HUES6 (cell line): Measurements from ENCODE around the gene HS6ST2.

ENCODE experiments used
- H3K27ac ChIP-seq: 2 replicates; pipeline ENCODE4 v1.7.0; 2013; ENCODE audit warnings: low read depth, mild to moderate bottlenecking, low read length, inconsistent platforms
- H3K27me3 ChIP-seq: 2 replicates; pipeline ENCODE4 v1.6.1; 2013; ENCODE audit warnings: low read length; ENCODE audit not compliant: control insufficient read depth, insufficient read depth
- H3K36me3 ChIP-seq: 2 replicates; pipeline ENCODE4 v1.6.1; 2013; ENCODE audit warnings: low read length; ENCODE audit not compliant: control insufficient read depth, insufficient read depth
- H3K4me1 ChIP-seq: 2 replicates; pipeline ENCODE4 v1.6.1; 2013; ENCODE audit warnings: low read length; ENCODE audit not compliant: control insufficient read depth, insufficient read depth
- H3K4me3 ChIP-seq: 2 replicates; pipeline ENCODE4 v1.5.1; 2013; ENCODE audit warnings: low read depth, low read length
- H3K9ac ChIP-seq: one replicate; pipeline ENCODE4 v1.6.1; 2013; ENCODE audit warnings: mild to moderate bottlenecking, low read length
- H3K9me3 ChIP-seq: 2 replicates; pipeline ENCODE4 v1.6.1; 2013; ENCODE audit warnings: low read depth, low read length; ENCODE audit not compliant: control insufficient read depth, insufficient read depth

The HS6ST2 gene

DNA sequence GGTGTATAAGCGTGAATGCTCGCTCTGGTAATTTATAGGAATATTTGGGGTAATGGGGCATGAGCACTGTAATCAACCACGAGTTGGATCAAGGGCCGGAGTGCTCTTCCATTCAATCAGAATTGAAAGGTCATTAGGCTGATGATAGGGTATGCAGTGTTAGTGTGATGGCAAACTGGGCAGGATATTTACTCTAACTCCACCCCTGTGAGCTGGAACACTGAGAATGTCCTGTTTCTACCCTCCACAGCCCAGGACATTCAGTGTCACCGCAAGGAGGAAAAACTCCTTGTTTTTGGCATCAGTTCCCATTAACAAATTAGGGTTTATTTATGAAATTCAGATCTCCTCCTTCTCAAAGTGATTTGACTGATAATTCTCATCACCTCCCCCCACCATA lies 137.8 kb downstream of the HS6ST2 start:
- Histone ChIP-seq H3K9ac (no peak overlapping the region), H3K27me3 (no peaks in the 10 kb centered on the region; the same call in 1 of the 2 replicates), H3K9me3 (no peaks in the 10 kb centered on the region), H3K4me1 (peaks cover 38% of the 10 kb centered on the region), H3K36me3 (no peaks in the 10 kb centered on the region), H3K27ac (no peak overlapping the region), H3K4me3 (no peak overlapping the region)

DNA sequence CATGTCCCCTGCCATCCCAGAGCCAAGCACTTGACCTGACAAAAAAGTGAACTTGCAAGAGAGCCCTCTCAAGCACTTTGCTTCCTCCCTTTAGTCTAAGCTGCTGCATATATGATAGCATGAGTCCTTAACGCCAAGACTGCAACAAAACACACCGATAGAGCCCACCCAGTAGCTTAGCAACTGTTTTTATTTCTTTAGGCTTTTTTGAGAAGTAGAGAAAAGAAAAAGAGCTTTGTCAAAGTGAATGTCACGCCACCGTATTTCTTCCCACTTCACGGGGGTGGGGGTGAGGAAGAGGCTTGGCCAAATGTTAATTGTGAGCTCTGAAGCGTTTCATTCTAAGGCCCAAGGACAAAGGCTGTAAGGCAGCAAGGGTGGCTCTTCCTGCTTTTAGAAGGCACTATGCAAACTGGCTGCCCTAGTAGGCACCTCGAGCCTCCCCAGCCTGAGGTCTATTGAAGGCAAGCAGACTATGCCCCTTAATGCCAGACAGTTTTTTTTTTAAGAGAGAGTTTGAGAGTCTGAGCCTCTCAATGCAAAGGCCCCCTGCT lies 138.6 kb downstream of the HS6ST2 start:
- Histone ChIP-seq H3K4me3 (no peak overlapping the region), H3K9ac (no peak overlapping the region), H3K9me3 (no peaks in the 10 kb centered on the region), H3K36me3 (no peaks in the 10 kb centered on the region), H3K27me3 (no peaks in the 10 kb centered on the region; the same call in 1 of the 2 replicates), H3K27ac (no peak overlapping the region), H3K4me1 (peaks cover 38% of the 10 kb centered on the region)

GRCh38 chrX:132818638-132819037 lies 139.8 kb downstream of the HS6ST2 start:
- H3K9ac ChIP-seq: no peak overlapping the region
- H3K36me3 ChIP-seq: no peaks in the 10 kb centered on the region
- no peaks in the 10 kb centered on the region; the same call in 1 of the 2 replicates for H3K27me3 ChIP-seq
- no peak overlapping the region for H3K27ac ChIP-seq
- no peaks in the 10 kb centered on the region for H3K9me3 ChIP-seq
- peaks cover 38% of the 10 kb centered on the region for H3K4me1 ChIP-seq
- H3K4me3 ChIP-seq: no peak overlapping the region

GRCh38 chrX:132815643-132816042 lies 142.8 kb downstream of the HS6ST2 start:
- H3K4me1 ChIP-seq: peaks cover 36% of the 10 kb centered on the region
- no peaks in the 10 kb centered on the region for H3K36me3 ChIP-seq
- H3K27ac ChIP-seq: no peak overlapping the region
- H3K9ac ChIP-seq: no peak overlapping the region
- no peak overlapping the region for H3K4me3 ChIP-seq
- H3K9me3 ChIP-seq: no peaks in the 10 kb centered on the region
- H3K27me3 ChIP-seq: no peaks in the 10 kb centered on the region; the same call in 1 of the 2 replicates

GRCh38 chrX:132810964-132811712 lies 147.3 kb downstream of the HS6ST2 start:
- Histone ChIP-seq H3K4me1 (no peaks in the 10 kb centered on the region), H3K27me3 (no peaks in the 10 kb centered on the region; the same call in 1 of the 2 replicates), H3K4me3 (no peak overlapping the region), H3K9me3 (no peaks in the 10 kb centered on the region), H3K36me3 (no peaks in the 10 kb centered on the region), H3K9ac (no peak overlapping the region), H3K27ac (no peak overlapping the region)

DNA sequence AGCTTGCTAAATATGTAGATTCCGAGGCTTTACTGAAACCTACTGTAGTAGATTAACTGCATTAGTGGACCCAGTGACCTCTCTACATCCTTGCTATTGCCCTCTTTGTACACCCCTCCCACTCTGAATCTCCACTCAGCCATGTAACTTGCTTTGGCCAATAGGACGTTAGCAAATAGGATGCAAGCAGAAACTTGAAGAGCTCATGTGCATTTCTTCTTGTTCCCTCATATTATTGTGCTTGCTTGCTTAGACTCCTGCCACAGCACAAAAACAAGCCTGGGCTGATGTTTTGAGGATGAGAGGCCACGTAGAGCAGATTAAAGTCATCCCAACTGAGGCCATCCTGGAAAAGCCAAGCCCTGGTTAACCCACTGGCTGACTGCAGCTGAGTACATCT lies 147.9 kb downstream of the HS6ST2 start:
- no peak overlapping the region for H3K9ac ChIP-seq
- H3K4me1 ChIP-seq: no peaks in the 10 kb centered on the region
- no peak overlapping the region for H3K27ac ChIP-seq
- no peak overlapping the region for H3K4me3 ChIP-seq
- H3K36me3 ChIP-seq: no peaks in the 10 kb centered on the region
- no peaks in the 10 kb centered on the region for H3K9me3 ChIP-seq
- H3K27me3 ChIP-seq: peaks cover 5% of the 10 kb centered on the region; the same call in 1 of the 2 replicates

DNA sequence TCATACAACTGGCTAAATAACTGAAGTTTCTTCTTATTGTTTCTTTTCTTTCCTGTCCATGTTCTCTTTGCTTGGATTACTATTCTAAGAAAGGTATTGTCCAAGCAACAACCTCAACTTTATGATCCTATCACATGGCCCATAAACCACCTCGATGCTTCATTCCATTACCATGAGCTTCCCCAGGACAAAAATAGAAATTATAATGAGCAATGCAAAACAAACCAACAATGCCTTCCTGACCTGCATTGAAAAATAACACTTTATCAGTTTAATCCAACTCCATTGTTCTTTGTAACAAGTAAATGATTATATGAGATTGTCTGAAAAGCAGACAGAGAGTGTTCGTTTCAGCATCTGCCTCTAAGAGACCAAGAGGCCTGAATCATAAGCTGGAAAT lies 148.8 kb downstream of the HS6ST2 start:
- Histone ChIP-seq H3K27ac (no peak overlapping the region), H3K27me3 (peaks cover 7% of the 10 kb centered on the region; the same call in 1 of the 2 replicates), H3K4me1 (no peaks in the 10 kb centered on the region), H3K36me3 (no peaks in the 10 kb centered on the region), H3K9ac (no peak overlapping the region), H3K9me3 (no peaks in the 10 kb centered on the region), H3K4me3 (no peak overlapping the region)

GRCh38 chrX:132807411-132808030 lies 150.9 kb downstream of the HS6ST2 start:
- Histone ChIP-seq H3K9me3 (no peaks in the 10 kb centered on the region), H3K4me3 (no peak overlapping the region), H3K36me3 (no peaks in the 10 kb centered on the region), H3K27me3 (peaks cover 7% of the 10 kb centered on the region; the same call in 1 of the 2 replicates), H3K4me1 (peaks cover 5% of the 10 kb centered on the region; the same call in 1 of the 2 replicates), H3K27ac (no peak overlapping the region), H3K9ac (no peak overlapping the region)

GRCh38 chrX:132802033-132802432 lies 156.4 kb downstream of the HS6ST2 start:
- Histone ChIP-seq H3K36me3 (no peaks in the 10 kb centered on the region), H3K9ac (no peak overlapping the region), H3K9me3 (peaks cover 9% of the 10 kb centered on the region), H3K27me3 (peaks cover 13% of the 10 kb centered on the region; the same call in 1 of the 2 replicates), H3K4me3 (no peak overlapping the region), H3K4me1 (peaks cover 8% of the 10 kb centered on the region; the same call in 1 of the 2 replicates), H3K27ac (no peak overlapping the region)

DNA sequence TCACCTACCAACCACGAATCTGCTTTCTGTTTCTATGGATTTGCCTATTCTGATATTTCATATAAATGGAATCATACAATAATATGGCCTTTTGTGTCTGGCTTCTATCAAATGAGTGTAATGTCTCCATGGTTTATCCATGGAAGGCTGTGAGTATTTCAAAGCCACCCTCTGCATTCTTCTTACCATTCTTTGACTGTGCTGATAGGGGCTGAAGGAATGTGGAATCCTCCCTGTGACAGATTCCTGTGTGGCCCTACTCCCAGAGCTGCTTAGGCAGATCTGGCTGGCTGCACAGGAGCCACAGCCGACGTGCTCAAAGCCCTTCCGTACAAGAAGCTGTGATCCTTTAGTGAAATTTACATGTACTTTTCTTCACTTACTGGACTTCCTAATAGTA lies 163.2 kb downstream of the HS6ST2 start:
- no peak overlapping the region for H3K27ac ChIP-seq
- peaks cover 3% of the 10 kb centered on the region; the same call in 1 of the 2 replicates for H3K27me3 ChIP-seq
- peaks cover 9% of the 10 kb centered on the region; the same call in 1 of the 2 replicates for H3K4me1 ChIP-seq
- no peak overlapping the region for H3K9ac ChIP-seq
- H3K36me3 ChIP-seq: no peaks in the 10 kb centered on the region
- H3K9me3 ChIP-seq: peaks cover 6% of the 10 kb centered on the region
- no peak overlapping the region for H3K4me3 ChIP-seq

GRCh38 chrX:132791714-132792113 lies 166.7 kb downstream of the HS6ST2 start:
- Histone ChIP-seq H3K27ac (no peak overlapping the region), H3K4me3 (no peak overlapping the region), H3K36me3 (no peaks in the 10 kb centered on the region), H3K27me3 (no peaks in the 10 kb centered on the region; the same call in 1 of the 2 replicates), H3K9ac (no peak overlapping the region), H3K9me3 (no peaks in the 10 kb centered on the region), H3K4me1 (peaks cover 9% of the 10 kb centered on the region; the same call in 1 of the 2 replicates)
